GM10266 (cell line): ENCODE results near the gene CMTM2.
"Not testable (repeated sequence)": the region's sequence is repeated elsewhere in the genome, so short reads cannot be mapped to it uniquely, and the experiment has no call there.

Source experiments
- DNase-seq: peaks from one replicate; pipeline ENCODE4 v3.0.0; 2012; ENCODE audit errors: extremely low spot score
- TF ChIP-seq, protein P1 (sequence below): IDR thresholded peaks from 2 replicates; pipeline ENCODE4 v1.5.1; 2012; ENCODE audit warnings: mild to moderate bottlenecking, low read depth; ENCODE audit not compliant: control insufficient read depth, insufficient read depth; ENCODE audit errors: missing control alignments

Gene CMTM2

DNA sequence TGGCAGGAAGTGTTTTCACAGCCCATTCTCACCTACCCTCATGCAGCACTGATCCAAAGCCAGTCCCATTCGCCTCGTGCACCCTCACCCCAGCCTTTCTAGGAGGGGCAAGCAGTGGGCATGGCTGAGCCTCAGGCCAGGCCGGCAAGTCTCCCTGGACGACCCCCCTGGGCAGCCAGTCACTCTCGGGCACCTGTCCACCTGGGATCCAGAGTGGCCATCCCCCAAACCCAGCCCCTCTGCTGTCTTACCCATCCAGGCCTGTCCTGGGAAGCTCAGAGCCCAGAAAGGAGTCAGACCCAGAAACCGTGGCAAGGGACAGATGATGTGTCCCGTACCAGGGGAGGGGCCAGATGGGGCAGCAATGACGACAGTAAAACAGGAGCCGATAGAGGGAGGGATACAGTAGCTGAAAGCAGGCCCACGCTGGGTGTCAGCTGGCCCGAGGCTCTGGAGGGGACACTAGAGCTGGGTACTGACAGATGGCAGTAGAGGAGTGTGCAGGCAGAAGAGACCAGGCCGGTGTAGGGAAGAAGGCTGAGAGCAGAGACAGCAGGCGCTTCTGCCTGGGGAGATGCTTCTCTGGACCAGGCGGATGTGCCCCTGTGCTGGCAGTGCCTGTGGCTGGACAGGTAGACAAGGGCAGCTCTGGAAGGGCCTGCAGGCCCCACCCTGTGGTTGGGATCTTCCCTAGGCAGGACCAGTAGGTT, 31.0 kb downstream of the CMTM2 start:
- DNase-seq, result no peak
- TF ChIP-seq, protein P1, sequence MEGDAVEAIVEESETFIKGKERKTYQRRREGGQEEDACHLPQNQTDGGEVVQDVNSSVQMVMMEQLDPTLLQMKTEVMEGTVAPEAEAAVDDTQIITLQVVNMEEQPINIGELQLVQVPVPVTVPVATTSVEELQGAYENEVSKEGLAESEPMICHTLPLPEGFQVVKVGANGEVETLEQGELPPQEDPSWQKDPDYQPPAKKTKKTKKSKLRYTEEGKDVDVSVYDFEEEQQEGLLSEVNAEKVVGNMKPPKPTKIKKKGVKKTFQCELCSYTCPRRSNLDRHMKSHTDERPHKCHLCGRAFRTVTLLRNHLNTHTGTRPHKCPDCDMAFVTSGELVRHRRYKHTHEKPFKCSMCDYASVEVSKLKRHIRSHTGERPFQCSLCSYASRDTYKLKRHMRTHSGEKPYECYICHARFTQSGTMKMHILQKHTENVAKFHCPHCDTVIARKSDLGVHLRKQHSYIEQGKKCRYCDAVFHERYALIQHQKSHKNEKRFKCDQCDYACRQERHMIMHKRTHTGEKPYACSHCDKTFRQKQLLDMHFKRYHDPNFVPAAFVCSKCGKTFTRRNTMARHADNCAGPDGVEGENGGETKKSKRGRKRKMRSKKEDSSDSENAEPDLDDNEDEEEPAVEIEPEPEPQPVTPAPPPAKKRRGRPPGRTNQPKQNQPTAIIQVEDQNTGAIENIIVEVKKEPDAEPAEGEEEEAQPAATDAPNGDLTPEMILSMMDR, result no peak

DNA sequence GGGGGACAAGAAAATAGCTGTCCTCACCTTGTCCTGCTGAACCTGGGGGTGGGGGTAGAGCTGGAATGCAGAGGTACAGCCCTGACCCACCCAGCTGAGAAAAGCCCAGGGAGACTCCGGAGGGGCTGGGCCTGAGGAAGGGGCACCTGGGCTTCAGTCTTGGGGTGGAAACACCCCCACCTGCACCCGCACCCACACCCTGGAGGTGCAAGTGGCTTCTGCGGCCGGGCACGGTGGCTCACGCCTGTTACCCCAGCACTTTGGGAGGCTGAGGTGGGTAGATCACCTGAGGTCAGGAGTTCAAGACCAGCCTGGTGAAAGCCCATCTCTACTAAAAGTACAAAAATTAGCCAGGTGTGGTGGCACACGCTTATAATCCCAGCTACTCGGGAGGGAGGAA, 32.6 kb downstream of the CMTM2 start:
- DNase-seq, result not testable (repeated sequence)

DNA sequence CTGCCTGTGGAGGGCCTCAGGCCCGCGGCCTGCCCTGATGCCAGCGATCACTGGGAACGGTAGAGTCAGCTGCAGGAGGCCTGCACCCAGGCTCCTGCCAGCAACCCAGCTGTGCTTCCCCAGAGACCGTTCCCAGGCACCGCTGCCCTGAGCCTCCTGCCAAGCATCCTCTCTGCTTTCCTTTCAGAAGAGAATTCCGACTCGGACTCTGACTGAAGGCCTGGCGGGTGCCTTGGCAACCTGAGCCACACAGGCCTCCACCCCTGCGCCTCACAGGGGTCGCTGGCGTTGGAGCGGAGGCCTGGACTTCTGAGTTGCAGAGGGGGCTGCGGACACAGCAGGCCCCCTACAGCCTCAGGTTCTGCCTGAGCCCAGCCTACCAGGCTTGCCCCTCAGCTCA, 33.2 kb downstream of the CMTM2 start:
- TF ChIP-seq, protein P1, result no peak
- no peak for DNase-seq

DNA sequence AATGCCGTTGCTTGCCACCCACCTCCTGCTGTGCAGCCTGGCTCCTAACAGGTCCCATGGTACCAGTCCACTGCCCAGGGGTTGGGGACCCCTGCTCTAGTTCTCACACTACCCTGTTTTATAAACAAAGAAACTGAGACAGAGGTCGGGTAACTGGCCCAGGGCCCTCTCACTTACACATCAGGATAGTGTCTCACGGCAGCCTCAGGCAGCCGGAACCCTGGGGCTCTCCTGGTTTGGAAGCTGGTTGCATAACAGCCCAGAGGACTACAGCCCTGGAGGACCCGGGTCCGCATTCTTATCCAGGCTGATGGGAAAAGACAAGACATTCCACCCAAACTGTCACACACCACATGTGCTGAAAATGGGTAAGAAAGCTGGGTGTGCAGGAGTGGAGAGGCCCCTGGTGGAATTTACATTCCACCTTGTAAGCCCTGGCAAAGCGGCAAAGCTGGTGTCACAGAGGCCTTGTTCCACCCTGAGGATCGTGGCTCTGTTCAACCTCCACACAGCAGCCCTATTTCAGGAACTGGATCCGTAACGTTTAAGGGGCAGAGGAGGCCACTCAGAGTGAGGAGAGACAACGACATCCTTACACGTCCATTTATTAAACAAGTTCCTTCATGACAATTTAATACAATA, 35.0 kb downstream of the CMTM2 start:
- DNase-seq, result no peak
- TF ChIP-seq, protein P1, result no peak

DNA sequence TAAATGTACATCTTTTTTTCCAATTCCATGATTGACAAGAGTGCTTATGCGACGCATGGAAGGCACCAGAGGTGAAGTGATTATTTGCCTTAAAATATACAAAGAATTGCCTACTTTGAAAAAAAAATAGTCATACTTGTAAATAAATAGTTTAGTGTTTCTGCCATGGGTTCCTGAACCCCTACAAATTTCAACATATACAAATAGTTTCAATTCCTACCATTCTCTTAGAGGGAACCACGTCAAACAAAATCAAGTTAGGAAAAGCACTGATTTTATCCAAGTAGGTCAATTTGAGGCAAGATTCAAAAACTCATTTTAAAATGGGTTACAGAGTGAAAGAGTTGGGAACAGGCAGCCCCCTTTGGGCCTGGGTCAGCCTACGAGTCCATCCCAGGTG, 36.9 kb downstream of the CMTM2 start:
- no peak for DNase-seq
- TF ChIP-seq, protein P1, result no peak

DNA sequence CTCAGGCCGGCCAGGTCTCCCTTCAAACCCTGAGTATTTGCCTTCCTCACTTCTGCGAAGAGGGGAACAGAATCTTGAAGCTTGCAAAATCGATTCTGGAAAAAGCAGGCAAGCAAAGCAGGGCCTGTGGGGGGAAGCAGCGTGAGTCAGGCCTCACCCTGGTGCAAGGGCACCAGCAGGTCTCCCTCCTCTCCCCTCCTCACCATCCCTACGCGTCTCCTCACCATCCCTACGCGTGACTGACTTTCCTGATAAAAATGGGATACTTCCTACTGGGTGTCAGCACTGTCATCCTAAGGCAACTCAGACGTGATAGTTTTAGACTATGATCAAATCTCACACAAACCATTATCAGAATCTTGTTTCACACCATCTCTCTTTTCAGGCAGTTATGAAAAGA, 37.3 kb downstream of the CMTM2 start:
- DNase-seq, result no peak

DNA sequence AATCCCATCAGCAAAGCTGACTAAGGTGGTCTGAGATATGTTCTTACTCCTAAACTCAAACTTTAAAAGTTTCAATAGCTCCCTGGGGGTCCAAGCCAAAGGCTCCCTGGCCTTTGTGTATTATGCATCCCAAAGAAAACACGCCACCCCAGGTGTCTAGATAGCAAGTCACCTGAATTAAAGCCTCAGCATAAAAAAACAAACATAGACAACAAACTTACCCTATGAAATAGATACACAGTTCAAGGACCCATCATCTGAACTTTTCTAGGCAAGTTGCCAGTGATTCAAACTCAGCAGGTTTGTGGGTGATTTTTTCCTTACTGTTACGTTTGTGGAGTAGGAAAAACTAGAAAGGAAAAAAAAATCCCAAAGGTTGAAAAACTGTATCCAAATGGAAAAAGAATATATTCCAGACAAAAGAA, 37.8 kb downstream of the CMTM2 start:
- TF ChIP-seq, protein P1, result no peak
- DNase-seq, result no peak

More for the DNA sequence above, 37.3 kb downstream of the CMTM2 start:
- TF ChIP-seq, protein P1, result no peak
